Endothelial cell of umbilical vein (primary cell): ENCODE data around the gene SOX15. TPM values are rescaled to one million over a fixed set of nuclear protein-coding genes. Genes with fewer than 3 reads are reported as not detected.

Experiments
- BruUV-seq: library from RNA; stranded (reverse); fragments of 400-500 nt; replicated peaks from 2 replicates; lab custom pipeline; 2021; lab: Mats Ljungman, UMichigan
- CTCF ChIA-PET: fragments of 300-600, 350-600 bp; sonication (Branson Sonifier 250); formaldehyde crosslinking; loops from one replicate; lab custom pipeline; 2021; ENCODE audit warnings: antibody characterized with exemption, inconsistent platforms; lab: Charles Lee
- POLR2A ChIA-PET: fragments of 300-600, 350-600 bp; sonication (Branson Sonifier 250); formaldehyde crosslinking; loops from one replicate; lab custom pipeline; 2021; ENCODE audit warnings: antibody characterized with exemption, inconsistent platforms; lab: Charles Lee
- DNase-seq: peaks from one replicate; pipeline ENCODE4 v3.0.0-alpha.2; 2011; ENCODE audit warnings: low read depth, low spot score
- FAIRE-seq: peaks from 2 replicates; lab custom pipeline; 2011; peaks lifted over from hg19 to GRCh38; lab: Jason Lieb, UNC
- H2AFZ ChIP-seq: 2 replicates; pipeline ENCODE4 v1.6.0; 2012; ENCODE audit warnings: low read depth, low read length, control low read depth, inconsistent platforms
- H3K27ac ChIP-seq: 2 replicates; pipeline ENCODE4 v1.5.1; 2011; ENCODE audit warnings: low read depth, mild to moderate bottlenecking, control low read depth, low read length, moderate library complexity; ENCODE audit not compliant: insufficient read depth
- H3K27me3 ChIP-seq, 2 experiments: 2 replicates each; pipeline versions ENCODE4 v1.6.0 to v1.6.1; 2011; ENCODE audit warnings: low read length in 2 of 2, mixed read lengths in 1 of 2; ENCODE audit not compliant: control insufficient read depth in 2 of 2, insufficient read depth in 2 of 2
- H3K36me3 ChIP-seq, 2 experiments: 2 replicates in 1 of 2; 3 replicates in 1 of 2; pipeline ENCODE4 v1.5.1; 2011; ENCODE audit warnings: low read length in 2 of 2, mild to moderate bottlenecking in 1 of 2, moderate library complexity in 1 of 2; ENCODE audit not compliant: control insufficient read depth in 2 of 2, insufficient read depth in 2 of 2; ENCODE audit errors: extremely low read depth in 1 of 2
- H3K4me1 ChIP-seq: 3 replicates; pipeline ENCODE4 v1.5.1; 2011; ENCODE audit warnings: mild to moderate bottlenecking, low read length; ENCODE audit not compliant: control insufficient read depth, insufficient read depth; ENCODE audit errors: extremely low read depth
- H3K4me2 ChIP-seq: 2 replicates; pipeline ENCODE4 v1.6.1; 2011; ENCODE audit warnings: low read length, control low read depth, mixed read lengths; ENCODE audit not compliant: insufficient read depth
- H3K4me3 ChIP-seq, 3 experiments: fragments of 200-600 bp in 1 of 3; sonication (generic), shearing (Covaris generic) in 1 of 3; replicated peaks in 1 of 3; 2 replicates each; pipeline ENCODE4 v1.5.1; 2011 to 2016; ENCODE audit warnings: control low read depth in 3 of 3, low read length in 3 of 3, mild to moderate bottlenecking in 2 of 3, inconsistent platforms in 1 of 3, low read depth in 1 of 3, moderate library complexity in 1 of 3; ENCODE audit not compliant: insufficient read depth in 1 of 3
- H3K79me2 ChIP-seq: 2 replicates; pipeline ENCODE4 v1.6.0; 2012; ENCODE audit warnings: low read length, inconsistent platforms; ENCODE audit not compliant: control insufficient read depth, insufficient read depth
- H3K9ac ChIP-seq: replicated peaks from 2 replicates; pipeline ENCODE3; 2011; ENCODE audit warnings: low read length, control low read depth; ENCODE audit not compliant: insufficient read depth; ENCODE audit errors: extremely low read depth
- H3K9me1 ChIP-seq: replicated peaks from 3 replicates; pipeline ENCODE4 v1.6.0; 2011; ENCODE audit warnings: mild to moderate bottlenecking, low read length; ENCODE audit not compliant: control insufficient read depth, insufficient read depth; ENCODE audit errors: extremely low read depth
- H3K9me3 ChIP-seq: replicated peaks from 2 replicates; pipeline ENCODE4 v1.5.1; 2012; ENCODE audit warnings: low read length, inconsistent platforms; ENCODE audit not compliant: control insufficient read depth, insufficient read depth
- H4K20me1 ChIP-seq: replicated peaks from 2 replicates; pipeline ENCODE3; 2011; ENCODE audit warnings: mild to moderate bottlenecking, low read length; ENCODE audit not compliant: control insufficient read depth, insufficient read depth; ENCODE audit errors: extremely low read depth
- GATA2 ChIP-seq: IDR thresholded peaks from 2 replicates; pipeline ENCODE4 v1.7.0; 2011; ENCODE audit warnings: low read depth, mild to moderate bottlenecking, moderate library complexity, mixed read lengths, low read length; ENCODE audit not compliant: insufficient read length, insufficient read depth
- JUN ChIP-seq: IDR thresholded peaks from 2 replicates; pipeline ENCODE4 v1.6.1; 2011; ENCODE audit warnings: borderline replicate concordance, low read depth; ENCODE audit not compliant: insufficient read length, insufficient read depth
- MAX ChIP-seq: IDR thresholded peaks from 2 replicates; pipeline ENCODE4 v1.6.1; 2011; ENCODE audit not compliant: insufficient read depth, insufficient read length
- MYC ChIP-seq: IDR thresholded peaks from one replicate; pipeline ENCODE4 v1.6.1; 2011; ENCODE audit warnings: mild to moderate bottlenecking, low read depth, low read length
- POLR2A ChIP-seq: IDR thresholded peaks from 2 replicates; pipeline ENCODE4 v1.6.1; 2012; ENCODE audit warnings: low read depth, mild to moderate bottlenecking, control low read depth, low read length
- dilution Hi-C: fragments of 300-500 bp; cut with MboI; formaldehyde crosslinking; loops from one replicate; pipeline ENCODE4 v1.15.0; 2019; ENCODE audit warnings: low sequenced_read_pairs; ENCODE audit not compliant: extremely low pct_ligation_motif_present
- intact Hi-C: fragments of 100-400 bp; cut with micrococcal nuclease; formaldehyde crosslinking; loops from one replicate; pipeline ENCODE4 v1.10.0; 2022
- polyA plus RNA-seq, 4 experiments: library from polyadenylated mRNA; depleted of rRNA in 3 of 4; stranded (reverse) in 3 of 4; unstranded in 1 of 4; fragments of >200 nt; gene quantifications; 2 replicates each; pipeline versions ENCODE4 v1.2.1 to v1.2.3, GENCODE V29; 2011 to 2012; ENCODE audit warnings: missing spikeins in 1 of 4
- total RNA-seq: library from RNA; stranded (reverse); gene quantifications from 2 replicates; pipeline ENCODE4 v1.2.3, GENCODE V29; 2021
- TF ChIP-seq, protein P1 (sequence below), 2 donors: IDR thresholded peaks; 1 replicate in 1 of 2; 2 replicates in 1 of 2; pipeline ENCODE4 v1.5.1; 2011; ENCODE audit warnings: low read length in 2 of 2, mild to moderate bottlenecking in 2 of 2, moderate library complexity in 2 of 2, control low read depth in 1 of 2, inconsistent platforms in 1 of 2, low read depth in 1 of 2; ENCODE audit not compliant: insufficient read depth in 1 of 2; ENCODE audit errors: extremely low read depth in 1 of 2

Gene SOX15
- total and polyA plus RNA-seq, 2 donors (not counting 3 experiments of a cell fraction or from before 2014, with no cell fraction given), result 0.26 to 0.46 TPM

DNA sequence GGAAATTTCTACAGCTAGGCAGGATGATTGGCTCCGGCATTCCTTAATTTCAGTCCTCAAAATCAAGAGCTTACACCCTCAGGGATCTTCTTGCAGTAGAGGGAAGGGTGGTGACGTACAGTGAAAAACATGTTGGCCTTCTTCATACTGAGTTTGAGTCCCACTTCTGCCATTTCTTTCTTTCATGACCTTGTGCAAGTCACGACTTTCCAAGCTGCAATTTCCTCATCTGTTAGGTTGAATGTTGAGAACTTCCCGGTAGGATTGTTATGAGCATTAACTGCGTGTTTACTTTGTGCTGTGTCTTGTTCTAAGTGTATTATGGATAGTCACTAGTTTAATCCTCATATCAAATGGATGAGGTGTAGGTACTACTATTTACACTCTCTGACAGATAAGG, 20.3 kb downstream of the SOX15 start:
- TF ChIP-seq POLR2A (no peak), GATA2 (no peak), JUN (no peak), MAX (no peak), MYC (no peak)
- TF ChIP-seq, protein P1, sequence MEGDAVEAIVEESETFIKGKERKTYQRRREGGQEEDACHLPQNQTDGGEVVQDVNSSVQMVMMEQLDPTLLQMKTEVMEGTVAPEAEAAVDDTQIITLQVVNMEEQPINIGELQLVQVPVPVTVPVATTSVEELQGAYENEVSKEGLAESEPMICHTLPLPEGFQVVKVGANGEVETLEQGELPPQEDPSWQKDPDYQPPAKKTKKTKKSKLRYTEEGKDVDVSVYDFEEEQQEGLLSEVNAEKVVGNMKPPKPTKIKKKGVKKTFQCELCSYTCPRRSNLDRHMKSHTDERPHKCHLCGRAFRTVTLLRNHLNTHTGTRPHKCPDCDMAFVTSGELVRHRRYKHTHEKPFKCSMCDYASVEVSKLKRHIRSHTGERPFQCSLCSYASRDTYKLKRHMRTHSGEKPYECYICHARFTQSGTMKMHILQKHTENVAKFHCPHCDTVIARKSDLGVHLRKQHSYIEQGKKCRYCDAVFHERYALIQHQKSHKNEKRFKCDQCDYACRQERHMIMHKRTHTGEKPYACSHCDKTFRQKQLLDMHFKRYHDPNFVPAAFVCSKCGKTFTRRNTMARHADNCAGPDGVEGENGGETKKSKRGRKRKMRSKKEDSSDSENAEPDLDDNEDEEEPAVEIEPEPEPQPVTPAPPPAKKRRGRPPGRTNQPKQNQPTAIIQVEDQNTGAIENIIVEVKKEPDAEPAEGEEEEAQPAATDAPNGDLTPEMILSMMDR (IDR thresholded peaks at IDR 0.05; ENCODE audit: extremely low read depth in 1 of 2, insufficient read depth in 1 of 2, low read depth in 1 of 2, low read length in 2 of 2), result no peak
- no peak overlapping the region for H3K4me2 ChIP-seq
- H3K4me1 ChIP-seq, result peaks cover 13% of the 10 kb centered on the region
- H3K9me1 ChIP-seq, result no peaks in the 10 kb centered on the region
- no peaks in the 10 kb centered on the region for H3K27me3 ChIP-seq
- H3K79me2 ChIP-seq, result peaks cover 35% of the 10 kb centered on the region
- dilution Hi-C loops (no loop called here), intact Hi-C loops (no loop called here)
- H3K36me3 ChIP-seq, result peaks cover 11 to 37% of the 10 kb centered on the region in 2 experiments
- H3K9me3 ChIP-seq, result no peaks in the 10 kb centered on the region
- BruUV-seq, result no TSS peak
- H3K9ac ChIP-seq, result no peak overlapping the region
- no peak overlapping the region for H2AFZ ChIP-seq
- no peak overlapping the region for H3K4me3 ChIP-seq
- no peaks in the 10 kb centered on the region for H4K20me1 ChIP-seq
- no peak overlapping the region for H3K27ac ChIP-seq
- FAIRE-seq (no peak), DNase-seq (no peak)
- ChIA-PET POLR2A (no interaction called here), CTCF (interaction anchor here (0.8 to 1.9 kb wide), 4 partner anchors 9 to 56 kb away, joined by 3 to 11 read pairs (median 4); partner anchors contain the start of gene SOX15)
